SJSA1 (cell line): ENCODE measurements around the gene GALNT7. TPM values are rescaled to one million over a fixed set of nuclear protein-coding genes. Genes with fewer than 3 reads are reported as not detected.
"Not testable (repeated sequence)": the region's sequence is repeated elsewhere in the genome, so short reads cannot be mapped to it uniquely, and the experiment has no call there.

Experiments used
- DNase-seq, 2 experiments: peaks; one replicate each; pipeline ENCODE4 v3.0.0-alpha.2; 2015 to 2020; ENCODE audit warnings: low spot score in 2 of 2, low read depth in 1 of 2
- H3K27ac ChIP-seq: fragments of 250-450 bp; sonication (Bioruptor Pico); 2 replicates; pipeline ENCODE4 v1.5.1; 2020; ENCODE audit warnings: mild to moderate bottlenecking, moderate library complexity
- H3K27me3 ChIP-seq: fragments of 250-450 bp; sonication (Bioruptor Pico); replicated peaks from 2 replicates; pipeline ENCODE4 v1.5.1; 2020; ENCODE audit warnings: mild to moderate bottlenecking, moderate library complexity
- H3K36me3 ChIP-seq: fragments of 250-450 bp; sonication (Bioruptor Pico); 2 replicates; pipeline ENCODE4 v1.5.1; 2020; ENCODE audit warnings: mild to moderate bottlenecking
- H3K4me1 ChIP-seq: fragments of 250-450 bp; sonication (Bioruptor Pico); replicated peaks from 2 replicates; pipeline ENCODE4 v1.6.1; 2021; ENCODE audit warnings: mild to moderate bottlenecking
- H3K4me3 ChIP-seq: fragments of 250-450 bp; sonication (Bioruptor Pico); 2 replicates; pipeline ENCODE4 v1.5.1; 2020; ENCODE audit warnings: mild to moderate bottlenecking
- H3K9me3 ChIP-seq: fragments of 250-450 bp; sonication (Bioruptor Pico); replicated peaks from 2 replicates; pipeline ENCODE4 v1.5.1; 2020; ENCODE audit warnings: mild to moderate bottlenecking
- total RNA-seq: library from RNA; depleted of rRNA; stranded (reverse); fragments of >200 nt; shearing (Covaris generic); gene quantifications from 2 replicates; pipeline ENCODE4 v1.2.3, GENCODE V29; 2014

The GALNT7 gene
- total RNA-seq, 1 experiment from 2014 or later: 24.7 TPM

DNA sequence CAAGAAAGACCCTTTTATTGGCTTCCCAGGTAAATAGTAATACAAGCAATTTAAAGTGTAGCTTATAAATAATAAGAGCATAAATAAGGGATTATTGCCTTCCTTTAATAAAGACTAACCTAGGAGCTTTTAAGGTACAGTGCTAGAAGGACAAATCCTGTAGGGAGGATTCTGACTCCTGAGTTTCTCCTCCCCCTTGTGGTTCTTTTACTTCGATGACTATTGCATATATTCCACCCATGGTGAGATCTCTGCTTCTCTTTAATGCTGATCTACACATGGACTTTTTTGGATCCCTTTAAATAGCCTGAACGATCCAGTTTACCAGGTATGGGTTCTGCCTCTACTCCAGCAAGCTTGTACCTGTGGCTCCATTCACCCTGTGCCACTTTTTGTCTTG is 2.5 kb downstream of the GALNT7 start:
- Histone ChIP-seq H3K4me1 (peaks cover 29% of the 10 kb centered on the region), H3K36me3 (peaks cover 11% of the 10 kb centered on the region; the same call in 1 of the 2 replicates), H3K27me3 (no peaks in the 10 kb centered on the region), H3K9me3 (peaks cover 4% of the 10 kb centered on the region; the same call in 1 of the 2 replicates), H3K4me3 (no peak overlapping the region), H3K27ac (no peak overlapping the region)
- peak in 1 of 2 experiments; percentile 14 for DNase-seq

DNA sequence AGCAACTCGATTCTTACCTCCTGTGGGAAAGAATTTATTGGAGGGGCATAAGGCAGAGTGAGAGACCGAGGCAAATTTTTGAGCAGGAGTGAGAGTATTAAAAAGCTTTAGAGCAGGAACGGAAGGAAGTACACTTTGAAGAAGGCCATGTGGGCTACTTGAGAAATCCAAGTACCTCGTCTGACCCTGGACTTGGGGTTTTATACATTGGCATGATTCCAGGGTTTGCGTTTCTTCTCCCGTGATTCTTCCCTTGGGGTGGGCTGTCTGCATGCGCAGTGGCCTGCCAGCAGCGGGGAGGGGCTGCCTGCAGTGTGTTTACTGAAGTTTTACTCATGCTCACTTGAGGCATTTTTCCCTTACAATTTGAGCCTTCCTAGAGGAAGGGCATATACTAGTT is 3.4 kb downstream of the GALNT7 start:
- H3K9me3 ChIP-seq: peaks cover 4% of the 10 kb centered on the region; the same call in 1 of the 2 replicates
- no peak for DNase-seq
- H3K36me3 ChIP-seq: peaks cover 11% of the 10 kb centered on the region; the same call in 1 of the 2 replicates
- no peak overlapping the region for H3K4me3 ChIP-seq
- H3K4me1 ChIP-seq: peaks cover 29% of the 10 kb centered on the region
- H3K27ac ChIP-seq: no peak overlapping the region
- H3K27me3 ChIP-seq: no peaks in the 10 kb centered on the region

DNA sequence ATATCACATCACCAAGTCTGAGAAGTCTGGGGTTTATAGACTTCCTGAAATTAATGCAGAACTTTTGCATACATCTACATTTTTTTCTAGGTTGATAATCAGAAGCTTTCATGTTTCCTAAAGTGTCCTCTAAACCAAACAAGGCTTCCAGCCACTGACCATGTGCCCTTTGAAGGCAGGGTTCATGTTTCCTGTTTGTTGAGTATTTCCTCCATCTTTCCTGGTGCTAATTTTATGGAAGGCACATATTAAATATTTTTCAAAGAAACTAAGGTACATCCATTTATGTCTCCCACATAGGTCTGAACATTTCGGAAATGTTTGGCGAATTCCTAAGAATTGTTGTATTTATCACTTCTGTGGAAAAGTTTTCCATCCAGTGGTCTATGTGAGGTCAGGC is 5.6 kb downstream of the GALNT7 start:
- H3K27ac ChIP-seq: no peak overlapping the region
- H3K36me3 ChIP-seq: peaks cover 7% of the 10 kb centered on the region; the same call in 1 of the 2 replicates
- H3K9me3 ChIP-seq: peaks cover 4% of the 10 kb centered on the region; the same call in 1 of the 2 replicates
- H3K27me3 ChIP-seq: no peaks in the 10 kb centered on the region
- DNase-seq: no peak
- no peak overlapping the region for H3K4me3 ChIP-seq
- H3K4me1 ChIP-seq: peaks cover 21% of the 10 kb centered on the region

DNA sequence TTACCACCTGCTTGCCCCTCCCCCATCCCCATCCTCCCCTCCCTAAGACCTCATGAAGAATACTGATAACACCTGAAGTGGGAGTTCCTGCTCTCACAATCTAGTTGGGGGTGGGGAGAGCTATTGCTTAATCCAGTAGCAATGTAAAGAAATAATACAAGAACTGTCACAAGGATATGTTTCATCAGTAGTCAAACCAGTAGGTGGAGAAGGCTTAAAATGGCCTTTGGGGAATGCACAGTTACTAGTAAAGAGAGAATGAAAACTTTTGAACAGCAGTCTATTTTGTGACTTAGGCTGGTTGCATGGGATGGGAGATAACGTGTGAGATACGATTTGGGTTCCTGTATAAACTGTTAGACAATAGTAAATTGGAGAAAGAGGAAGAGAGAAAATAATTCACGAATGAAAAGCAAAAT is 6.0 kb downstream of the GALNT7 start:
- H3K4me1 ChIP-seq: peaks cover 25% of the 10 kb centered on the region
- no peak overlapping the region for H3K27ac ChIP-seq
- H3K36me3 ChIP-seq: 0 out of 2 replicates have a peak, but pooled peaks cover 3% of the 10 kb centered on the region
- no peaks in the 10 kb centered on the region for H3K27me3 ChIP-seq
- H3K9me3 ChIP-seq: peaks cover 4% of the 10 kb centered on the region; the same call in 1 of the 2 replicates
- DNase-seq: no peak
- H3K4me3 ChIP-seq: no peak overlapping the region

DNA sequence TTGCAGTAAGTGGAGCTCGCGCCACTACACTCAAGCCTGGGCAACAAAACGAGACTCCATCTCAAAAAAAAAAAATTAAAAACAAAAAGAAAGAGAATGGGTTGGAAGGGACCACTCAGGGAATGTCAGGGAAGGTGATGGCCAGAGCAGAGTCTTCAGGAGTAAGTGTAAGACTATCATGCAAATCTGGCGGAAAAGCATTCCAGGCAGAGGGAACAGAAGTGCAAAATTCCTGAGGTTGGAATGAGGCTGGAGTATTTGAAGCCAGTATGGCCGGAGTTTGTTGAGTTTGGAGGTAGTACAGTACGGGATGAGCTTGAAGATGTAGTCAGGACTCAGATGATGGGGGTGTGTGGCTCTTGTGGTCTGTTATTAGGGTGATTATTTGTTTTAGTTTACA is 7.4 kb downstream of the GALNT7 start:
- no peak for DNase-seq
- Histone ChIP-seq H3K9me3 (no peaks in the 10 kb centered on the region), H3K27me3 (no peaks in the 10 kb centered on the region), H3K4me1 (peaks cover 16% of the 10 kb centered on the region), H3K36me3 (no peaks in the 10 kb centered on the region), H3K4me3 (no peak overlapping the region), H3K27ac (no peak overlapping the region)

DNA sequence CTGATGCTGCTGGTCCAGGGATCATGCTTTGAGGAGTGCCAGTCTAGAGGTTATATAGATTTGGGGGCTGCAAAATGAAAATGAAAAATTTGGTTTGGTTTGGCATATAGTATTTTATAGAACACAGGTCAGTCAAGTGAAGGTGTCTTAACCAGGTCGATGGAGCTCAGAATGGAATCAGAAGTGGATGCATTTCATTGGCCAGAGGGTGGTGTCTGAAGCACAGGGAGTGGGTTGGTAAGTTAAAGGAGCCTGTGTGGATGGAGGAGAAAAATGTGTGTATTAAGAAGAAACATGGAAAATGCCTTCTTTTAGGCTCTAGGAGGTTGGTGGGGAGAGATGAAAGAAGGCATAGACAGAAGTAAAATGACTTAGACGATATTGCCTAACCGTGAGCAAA is 8.6 kb downstream of the GALNT7 start:
- Histone ChIP-seq H3K27me3 (no peaks in the 10 kb centered on the region), H3K27ac (no peak overlapping the region)
- DNase-seq: no peak

DNA sequence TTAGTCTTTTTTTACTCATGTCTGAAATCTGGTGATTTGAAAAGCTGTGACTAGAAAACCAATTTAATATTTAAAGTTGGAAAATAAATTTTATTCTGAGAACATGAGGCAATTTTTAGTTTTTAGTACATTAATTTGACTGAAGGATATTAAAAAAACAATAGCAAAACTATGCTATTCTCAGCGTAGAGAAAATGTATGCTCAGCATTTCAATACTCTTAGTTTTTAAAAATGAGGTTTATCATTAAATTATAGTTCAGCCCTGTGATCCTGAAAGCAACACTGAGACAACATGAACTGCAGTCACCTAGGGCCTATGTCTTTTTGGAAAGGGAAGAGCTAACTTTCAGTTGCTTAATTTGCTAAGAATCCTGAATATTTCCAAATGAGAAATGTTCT is 9.5 kb downstream of the GALNT7 start:
- no peaks in the 10 kb centered on the region for H3K9me3 ChIP-seq

More for the DNA sequence above, 8.6 kb downstream of the GALNT7 start:
- Histone ChIP-seq H3K9me3 (no peaks in the 10 kb centered on the region), H3K4me1 (peaks cover 24% of the 10 kb centered on the region), H3K4me3 (no peak overlapping the region), H3K36me3 (no peaks in the 10 kb centered on the region)

DNA sequence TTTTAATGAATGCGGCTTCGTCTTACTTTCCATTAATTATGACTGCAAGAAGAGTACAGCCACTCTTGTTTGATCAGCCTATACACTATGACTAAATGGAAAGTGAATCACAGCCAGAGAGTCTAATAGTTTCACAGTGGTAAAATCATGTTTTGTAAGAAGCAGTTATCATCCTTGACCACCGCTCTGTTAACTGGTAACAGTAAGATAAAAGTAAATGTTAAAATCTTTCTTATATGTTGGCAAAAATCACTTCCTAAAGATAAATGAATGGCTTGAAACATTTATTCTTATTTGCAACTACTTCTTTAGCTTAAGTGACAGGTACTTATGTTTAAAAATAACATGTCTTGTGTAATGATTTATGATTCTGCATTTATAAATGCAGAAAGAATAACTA is 13.2 kb downstream of the GALNT7 start:
- Histone ChIP-seq H3K9me3 (no peaks in the 10 kb centered on the region), H3K36me3 (no peaks in the 10 kb centered on the region), H3K4me1 (peaks cover 37% of the 10 kb centered on the region), H3K4me3 (no peak overlapping the region), H3K27me3 (no peaks in the 10 kb centered on the region), H3K27ac (peak overlapping the region; percentile 75)
- DNase-seq: peak in 1 of 2 experiments; percentile 54

More for the DNA sequence above, 9.5 kb downstream of the GALNT7 start:
- Histone ChIP-seq H3K4me3 (no peak overlapping the region), H3K36me3 (no peaks in the 10 kb centered on the region), H3K27ac (no peak overlapping the region), H3K4me1 (peaks cover 27% of the 10 kb centered on the region), H3K27me3 (no peaks in the 10 kb centered on the region)
- DNase-seq: no peak

DNA sequence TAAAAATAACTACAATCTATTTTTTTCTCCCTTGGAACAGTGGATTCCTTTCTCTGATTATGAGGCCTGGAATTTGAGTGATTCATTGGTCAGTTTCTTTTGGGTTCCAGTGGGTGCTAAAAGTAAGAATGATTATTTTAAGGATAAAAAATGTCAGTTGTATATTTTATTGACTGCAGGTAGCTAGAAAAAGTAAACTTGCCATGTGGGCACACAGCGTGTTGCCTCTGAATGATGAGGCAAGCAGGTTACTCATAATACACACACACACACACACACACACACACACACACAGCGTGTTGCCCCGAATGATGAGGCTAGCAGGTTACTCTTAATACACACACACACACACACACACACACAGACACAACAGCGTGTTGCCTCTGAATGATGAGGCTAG is 13.8 kb downstream of the GALNT7 start:
- peak; percentile 55 to 82 for DNase-seq
- H3K27ac ChIP-seq: peak overlapping the region; percentile 75
- H3K4me1 ChIP-seq: peaks cover 37% of the 10 kb centered on the region
- no peaks in the 10 kb centered on the region for H3K9me3 ChIP-seq
- no peaks in the 10 kb centered on the region for H3K27me3 ChIP-seq
- H3K4me3 ChIP-seq: no peak overlapping the region
- no peaks in the 10 kb centered on the region for H3K36me3 ChIP-seq

DNA sequence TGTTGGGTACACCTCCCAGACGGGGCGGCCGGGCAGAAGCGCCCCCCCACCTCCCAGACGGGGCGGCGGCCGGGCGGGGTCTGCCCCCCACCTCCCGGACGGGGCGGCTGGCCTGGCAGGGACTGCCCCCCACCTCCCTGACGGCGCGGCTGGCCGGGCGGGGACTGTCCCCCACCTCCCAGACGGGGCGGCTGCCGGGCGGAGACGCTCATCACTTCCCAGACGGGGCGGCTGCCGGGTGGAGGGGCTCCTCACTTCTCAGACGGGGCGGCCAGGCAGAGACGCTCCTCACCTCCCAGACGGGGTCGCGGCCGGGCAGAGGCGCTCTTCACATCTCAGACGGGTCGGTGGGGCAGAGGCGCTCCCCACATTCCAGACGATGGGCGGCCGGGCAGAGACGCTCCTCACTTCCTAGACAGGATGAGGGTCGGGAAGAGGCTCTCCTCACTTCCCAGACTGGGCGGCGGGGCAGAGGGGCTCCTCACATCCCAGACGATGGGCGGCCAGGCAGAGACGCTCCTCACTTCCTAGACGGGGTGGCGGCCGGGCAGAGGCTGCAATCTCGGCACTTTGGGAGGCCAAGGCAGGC is 15.1 kb downstream of the GALNT7 start:
- not testable (repeated sequence) for H3K4me3 ChIP-seq, H3K9me3 ChIP-seq, H3K27me3 ChIP-seq, H3K36me3 ChIP-seq, DNase-seq, H3K27ac ChIP-seq
- H3K4me1 ChIP-seq: peaks cover 48% of the 10 kb centered on the region

DNA sequence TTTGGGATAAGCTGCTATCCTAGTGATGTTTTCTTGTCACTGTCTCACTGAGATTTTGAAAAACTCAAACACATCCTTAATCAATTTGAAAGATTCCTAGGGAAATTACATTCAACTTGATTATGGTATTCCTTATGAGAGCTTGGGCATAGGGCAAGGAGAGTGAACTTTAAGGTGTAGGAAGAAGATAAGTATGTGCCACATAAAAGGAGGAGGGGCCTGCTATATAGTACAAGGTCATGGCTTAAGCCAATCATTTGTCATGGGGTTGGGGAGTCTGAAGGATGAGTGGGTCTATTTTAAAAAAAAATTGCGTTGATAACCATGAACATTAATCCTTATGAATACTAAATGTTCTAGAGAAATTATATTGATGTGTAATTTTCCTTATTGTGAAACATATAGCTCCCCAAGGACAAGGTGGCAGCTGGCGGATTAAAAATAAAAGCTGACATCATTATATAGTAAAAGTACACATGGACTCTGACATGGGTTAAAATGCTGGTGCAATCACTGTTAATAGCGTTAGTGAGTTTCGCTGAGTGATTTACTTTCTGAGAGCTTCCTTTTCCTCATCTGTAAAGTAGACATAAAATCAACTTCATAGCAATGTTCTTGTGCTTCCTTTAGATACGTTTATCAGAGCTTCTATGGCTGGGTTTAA is 17.4 kb downstream of the GALNT7 start:
- H3K4me1 ChIP-seq: peaks cover 53% of the 10 kb centered on the region
- no peaks in the 10 kb centered on the region for H3K27me3 ChIP-seq
- H3K4me3 ChIP-seq: no peak overlapping the region
- no peaks in the 10 kb centered on the region for H3K9me3 ChIP-seq
- no peak overlapping the region for H3K27ac ChIP-seq
- no peaks in the 10 kb centered on the region for H3K36me3 ChIP-seq
- no peak for DNase-seq

DNA sequence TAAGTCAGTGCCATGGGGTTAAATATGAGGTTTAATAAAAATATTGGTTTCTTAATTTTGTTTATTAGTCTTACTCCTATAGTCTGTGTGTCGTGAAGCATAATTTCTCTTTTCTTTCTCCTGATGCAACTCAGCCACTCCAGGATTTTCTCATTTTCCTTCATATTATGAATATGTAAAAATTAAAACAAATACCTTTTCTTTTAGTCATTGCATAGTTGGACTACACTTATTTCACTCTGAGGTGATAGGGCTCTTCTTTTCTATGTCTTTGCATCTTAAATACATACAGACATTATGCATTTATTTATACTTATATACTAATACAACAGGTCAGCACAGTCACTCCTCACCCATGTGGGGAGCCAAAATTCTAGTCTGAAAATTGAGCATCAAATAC is 19.1 kb downstream of the GALNT7 start:
- H3K9me3 ChIP-seq: no peaks in the 10 kb centered on the region
- H3K27me3 ChIP-seq: no peaks in the 10 kb centered on the region
- H3K27ac ChIP-seq: no peak overlapping the region
- peaks cover 58% of the 10 kb centered on the region for H3K4me1 ChIP-seq
- no peak for DNase-seq
- H3K36me3 ChIP-seq: no peaks in the 10 kb centered on the region
- H3K4me3 ChIP-seq: no peak overlapping the region

DNA sequence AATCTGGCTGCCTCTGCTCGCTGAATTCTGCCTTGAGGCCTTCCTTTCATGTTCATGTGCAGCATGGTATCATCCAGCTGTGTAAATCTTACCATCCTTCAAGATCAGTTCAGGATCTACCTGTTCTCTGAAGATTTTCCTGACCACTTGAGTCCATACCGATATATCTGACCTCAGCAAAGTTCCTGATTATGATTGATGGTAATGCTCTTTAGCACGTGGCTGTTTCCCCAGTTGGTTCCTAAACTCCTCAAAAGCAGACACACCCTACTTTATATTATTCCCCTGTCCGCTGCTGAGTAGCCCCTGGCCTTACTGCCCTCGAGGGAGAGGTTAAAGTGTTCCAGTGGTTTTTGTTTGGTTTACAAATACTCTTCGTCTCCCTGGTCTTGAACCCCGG is 20.0 kb downstream of the GALNT7 start:
- Histone ChIP-seq H3K27me3 (no peaks in the 10 kb centered on the region), H3K9me3 (no peaks in the 10 kb centered on the region), H3K4me1 (peaks cover 55% of the 10 kb centered on the region), H3K27ac (no peak overlapping the region), H3K36me3 (no peaks in the 10 kb centered on the region), H3K4me3 (no peak overlapping the region)
- no peak for DNase-seq

DNA sequence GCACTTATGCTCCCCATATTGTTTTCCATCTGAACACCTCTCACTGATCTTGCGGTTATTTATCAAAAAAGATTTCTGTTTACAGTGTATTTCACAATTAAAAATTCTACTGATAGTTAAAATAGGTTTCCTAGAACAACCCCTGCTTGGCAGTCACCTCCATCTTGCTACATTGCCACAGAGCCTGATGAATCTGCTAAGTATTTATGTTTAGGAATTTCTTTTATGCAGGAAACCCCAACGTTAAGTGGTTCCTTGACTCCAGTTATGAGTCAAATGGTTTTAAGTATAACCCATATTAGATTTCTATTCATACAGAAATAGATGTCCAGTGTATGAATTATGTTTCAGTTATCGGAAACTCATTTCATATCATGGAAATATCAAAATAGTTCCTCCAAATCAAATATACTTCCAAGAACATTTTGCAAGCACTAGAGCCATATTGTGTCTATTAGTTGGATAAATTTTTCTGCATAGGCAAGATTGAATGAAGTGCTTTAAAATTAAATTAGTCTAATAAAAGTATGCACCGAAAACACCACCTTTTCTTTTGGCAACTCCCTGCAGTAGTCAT is 20.6 kb downstream of the GALNT7 start:
- Histone ChIP-seq H3K36me3 (no peaks in the 10 kb centered on the region), H3K27ac (no peak overlapping the region), H3K27me3 (no peaks in the 10 kb centered on the region), H3K9me3 (no peaks in the 10 kb centered on the region), H3K4me1 (peaks cover 55% of the 10 kb centered on the region), H3K4me3 (no peak overlapping the region)
- no peak for DNase-seq
